ENCODE measurements around the gene ANKRD42.
"Not testable (repeated sequence)": the region's sequence is repeated elsewhere in the genome, so short reads cannot be mapped to it uniquely, and the experiment has no call there.

Gene ANKRD42

DNA sequence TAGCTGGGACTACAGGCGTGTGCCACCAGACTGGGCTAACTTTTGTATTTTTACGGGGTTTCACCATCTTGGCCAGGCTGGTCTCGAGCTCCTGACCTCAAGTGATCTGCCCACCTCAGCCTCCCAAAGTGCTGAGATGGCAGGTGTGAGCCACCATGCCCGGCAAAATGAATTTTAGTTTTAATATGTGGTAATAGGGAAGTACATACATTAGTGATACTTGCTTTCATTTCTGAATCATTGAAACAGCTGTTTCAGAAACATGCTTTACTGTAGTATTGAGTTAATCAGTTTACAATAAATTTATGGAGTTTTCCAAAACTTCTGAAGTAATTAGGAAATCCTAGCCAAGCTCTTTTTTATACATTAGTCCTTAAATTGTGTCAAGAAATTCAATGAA lies 21.0 kb upstream of the ANKRD42 start:
- no peak for DNase-seq (ENCODE audit: low read depth in 2 of 2)

GRCh38 chr11:83174008-83174407 lies 19.5 kb upstream of the ANKRD42 start:
- DNase-seq (ENCODE audit: low read depth in 2 of 2) = no peak

GRCh38 chr11:83175815-83176214 lies 17.7 kb upstream of the ANKRD42 start:
- DNase-seq (ENCODE audit: low read depth in 2 of 2) = no peak

DNA sequence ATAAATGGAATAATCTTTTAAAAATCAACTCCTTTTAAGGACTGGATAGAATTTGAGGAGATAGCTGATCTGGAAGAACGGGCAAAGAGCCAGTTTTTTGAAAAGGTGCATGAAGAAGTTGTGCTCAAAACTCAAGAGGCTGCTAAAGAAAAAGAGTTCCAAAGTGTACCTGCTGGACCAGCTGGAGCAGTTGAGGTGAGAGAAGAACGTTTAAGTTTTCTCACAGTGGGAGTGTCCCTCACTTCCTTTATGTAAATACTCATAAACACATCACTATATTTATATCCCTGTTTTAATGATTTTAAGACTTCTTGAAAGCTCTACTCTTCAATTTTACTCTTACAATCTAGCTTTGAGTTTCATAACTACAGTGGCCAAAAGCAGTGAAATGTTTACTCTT lies 11.7 kb upstream of the ANKRD42 start:
- no peak for DNase-seq (ENCODE audit: low read depth in 2 of 2)

- no peak for DNase-seq (ENCODE audit: low read depth in 2 of 2)
Observed at GRCh38 chr11:83185767-83186166, 7.7 kb upstream of the ANKRD42 start.

DNA sequence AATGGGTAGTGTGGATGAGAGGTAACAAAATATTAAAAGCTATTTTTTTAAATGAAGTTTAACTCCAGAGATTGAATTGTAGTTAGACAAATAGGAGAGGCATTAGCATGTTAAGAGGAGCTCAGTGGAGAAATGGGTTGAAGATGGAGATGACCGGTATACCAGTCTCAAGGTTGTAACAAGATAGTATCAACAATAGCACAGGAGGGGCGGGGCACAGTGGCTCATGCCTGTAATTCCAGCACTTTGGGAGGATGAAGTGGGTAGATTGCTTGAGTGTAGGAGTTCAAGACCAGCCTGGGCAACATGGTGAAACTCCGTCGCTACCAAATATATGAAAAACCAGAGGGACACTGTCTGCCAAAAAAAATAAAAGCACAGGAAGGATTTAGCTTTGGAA lies 6.0 kb upstream of the ANKRD42 start:
- DNase-seq (ENCODE audit: low read depth in 2 of 2) = no peak

GRCh38 chr11:83191491-83191890 lies 2.0 kb upstream of the ANKRD42 start:
- DNase-seq (ENCODE audit: low read depth in 2 of 2) = no peak

DNA sequence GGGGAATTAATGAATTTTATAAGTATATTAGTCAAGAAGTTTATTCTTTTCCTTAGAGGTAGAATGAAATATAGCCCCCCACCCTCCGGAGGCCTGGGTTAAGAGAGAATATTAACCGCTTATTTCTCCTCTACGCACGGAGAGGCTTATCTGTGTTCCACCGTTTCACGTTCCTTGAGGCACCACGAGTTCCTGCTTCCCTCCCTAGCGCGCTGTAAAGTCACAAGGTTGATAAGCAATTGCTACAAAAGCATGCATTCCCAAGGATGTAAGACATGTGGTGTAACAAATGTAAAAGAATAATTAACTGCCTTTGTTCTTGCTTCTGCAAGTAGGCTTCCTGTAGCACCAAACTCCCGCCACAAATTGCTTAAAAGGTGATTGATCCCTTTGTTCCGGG lies 1.5 kb upstream of the ANKRD42 start:
- DNase-seq (ENCODE audit: low read depth in 2 of 2) = no peak

GRCh38 chr11:83192606-83193245 lies 786 bp upstream of the ANKRD42 start:
- DNase-seq (ENCODE audit: low read depth in 2 of 2) = no peak

GRCh38 chr11:83194281-83195142 lies 1.0 kb downstream of the ANKRD42 start:
- DNase-seq (ENCODE audit: low read depth in 2 of 2) = peak; percentile 51 to 53

GRCh38 chr11:83195143-83195466 lies 1.6 kb downstream of the ANKRD42 start:
- no peak for DNase-seq (ENCODE audit: low read depth in 2 of 2)

DNA sequence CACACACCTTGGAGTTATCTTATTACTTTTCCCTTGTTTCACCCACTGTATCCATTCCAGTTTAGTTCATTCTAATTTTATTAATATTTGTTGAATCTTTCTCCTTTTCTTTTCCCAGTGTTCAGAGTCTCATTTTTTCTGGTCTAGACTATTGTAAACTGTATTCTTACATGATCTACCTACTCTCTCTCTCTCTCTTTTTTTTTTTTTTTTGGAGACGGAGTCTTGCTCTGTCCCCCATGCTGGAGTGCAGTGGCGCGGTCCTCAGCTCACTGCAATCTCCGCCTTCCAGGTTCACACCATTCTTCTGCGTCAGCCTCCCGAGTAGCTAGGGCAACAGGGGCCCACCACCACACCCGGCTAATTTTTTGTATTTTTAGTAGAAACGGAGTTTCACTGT lies 2.1 kb downstream of the ANKRD42 start:
- no peak for DNase-seq (ENCODE audit: low read depth in 2 of 2)

GRCh38 chr11:83200035-83200434 lies 6.5 kb downstream of the ANKRD42 start:
- no peak for DNase-seq (ENCODE audit: low read depth in 2 of 2)

DNA sequence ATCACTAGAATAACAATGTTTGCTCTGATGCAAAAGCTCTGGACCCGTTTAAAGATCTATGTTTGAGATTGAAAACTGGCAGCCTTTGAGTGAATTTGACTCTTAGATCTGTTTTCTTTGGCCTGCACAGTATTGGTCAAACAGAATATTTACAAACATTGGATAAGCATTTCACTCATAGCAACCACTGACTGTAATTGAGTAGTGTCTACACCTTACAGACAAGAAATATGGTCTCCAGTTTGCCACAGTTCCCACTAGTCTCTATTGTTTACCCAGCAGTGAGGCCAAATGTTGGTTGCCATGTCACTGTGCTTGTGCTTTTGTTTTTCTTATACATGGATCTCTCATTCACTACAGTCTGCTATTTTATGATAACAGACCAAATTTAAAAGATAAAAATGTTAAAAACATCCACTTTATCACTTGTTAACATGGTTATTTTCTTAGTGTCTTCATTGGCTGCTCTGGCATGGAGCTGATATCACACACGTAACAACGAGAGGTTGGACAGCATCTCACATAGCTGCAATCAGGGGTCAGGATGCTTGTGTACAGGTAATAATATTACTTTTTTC lies 12.2 kb downstream of the ANKRD42 start:
- no peak for DNase-seq (ENCODE audit: low read depth in 2 of 2)

DNA sequence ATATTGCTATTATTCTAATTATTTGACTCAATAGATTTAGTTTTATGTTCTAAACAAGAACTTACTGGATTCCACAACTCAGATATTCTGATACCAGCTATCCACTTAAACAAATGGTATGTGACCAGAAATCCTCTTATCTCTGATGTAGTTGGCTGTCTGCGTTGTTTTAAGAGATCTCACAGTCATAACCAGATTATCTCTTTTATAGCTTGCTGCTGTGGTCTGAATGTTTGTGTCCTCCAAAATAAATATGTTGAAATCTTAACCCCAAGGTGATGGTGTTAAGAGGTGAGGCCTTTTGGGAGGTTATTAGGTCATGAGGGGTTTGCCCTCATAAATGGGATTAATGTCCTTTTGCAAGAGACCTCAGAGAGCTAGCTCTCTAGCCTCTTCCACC lies 12.7 kb downstream of the ANKRD42 start:
- DNase-seq (ENCODE audit: low read depth in 2 of 2) = no peak

DNA sequence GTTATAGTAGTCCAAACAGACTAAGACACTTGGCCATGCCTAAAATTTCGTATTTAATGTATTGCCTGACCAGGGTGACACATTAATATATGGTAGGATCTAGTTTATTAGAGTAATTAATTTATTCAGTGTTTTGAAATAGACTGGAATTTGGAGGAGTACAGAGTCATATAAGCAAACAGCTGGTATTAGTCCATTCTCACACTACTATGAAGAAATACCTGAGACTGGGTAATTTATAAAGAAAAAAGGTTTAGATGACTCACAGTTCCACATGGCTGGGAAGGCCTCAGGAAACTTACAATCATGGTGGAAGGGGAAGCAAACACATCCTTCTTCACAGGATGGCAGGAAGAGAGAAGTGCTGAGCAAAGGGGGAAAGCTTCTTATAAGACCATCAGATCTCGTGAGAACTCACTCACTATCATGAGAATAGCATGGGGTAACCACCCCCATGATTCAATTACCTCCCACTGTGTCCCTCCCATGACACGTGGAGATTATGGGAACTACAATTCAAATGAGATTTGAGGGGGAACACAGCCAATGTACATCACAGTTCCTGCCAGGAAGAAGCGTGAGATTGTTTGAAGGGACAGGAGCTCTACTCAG lies 13.4 kb downstream of the ANKRD42 start:
- DNase-seq (ENCODE audit: low read depth in 2 of 2) = not testable (repeated sequence)

- no peak for DNase-seq (ENCODE audit: low read depth in 2 of 2)
Observed at GRCh38 chr11:83219095-83219494, 25.6 kb downstream of the ANKRD42 start.

DNA sequence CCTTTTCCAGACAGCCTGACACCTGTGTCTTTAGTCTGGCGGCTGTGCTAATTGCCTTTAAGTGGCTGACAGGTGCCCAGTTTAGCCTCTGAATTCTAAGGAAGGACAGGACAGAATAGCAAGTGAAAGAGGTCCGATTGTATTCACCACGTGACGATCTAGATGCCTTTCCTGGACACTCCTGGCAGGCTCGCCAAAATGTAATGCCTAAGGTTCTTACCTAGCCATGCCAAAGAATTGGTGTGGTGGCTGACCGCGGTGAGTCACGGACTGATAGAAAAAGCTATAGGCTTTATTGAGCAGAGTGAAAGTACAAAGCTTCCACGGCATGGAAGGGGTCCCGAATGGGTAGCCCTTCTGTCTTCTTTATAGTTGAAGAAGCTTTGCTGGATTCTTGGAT lies 26.7 kb downstream of the ANKRD42 start:
- DNase-seq (ENCODE audit: low read depth in 2 of 2) = no peak

DNA sequence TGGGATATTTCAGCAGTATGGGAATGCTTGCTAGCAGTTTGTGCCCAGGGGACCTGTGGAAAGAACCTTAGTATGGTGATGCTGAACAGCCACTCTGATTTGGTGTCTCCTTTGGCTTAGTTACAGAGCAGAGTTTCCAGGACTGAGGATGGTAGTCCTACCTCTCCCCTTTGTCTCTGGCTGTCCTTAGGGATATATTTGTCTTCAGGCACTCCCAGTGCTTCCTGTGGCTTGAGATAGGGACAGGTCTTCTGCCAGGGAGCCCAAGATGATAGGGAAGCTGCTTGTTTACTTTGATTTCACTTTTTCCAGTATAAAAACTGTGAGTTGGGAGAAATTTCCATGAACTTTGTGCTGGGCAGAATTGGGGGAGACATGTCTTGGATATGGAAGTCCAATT lies 28.2 kb downstream of the ANKRD42 start:
- no peak for DNase-seq (ENCODE audit: low read depth in 2 of 2)

DNA sequence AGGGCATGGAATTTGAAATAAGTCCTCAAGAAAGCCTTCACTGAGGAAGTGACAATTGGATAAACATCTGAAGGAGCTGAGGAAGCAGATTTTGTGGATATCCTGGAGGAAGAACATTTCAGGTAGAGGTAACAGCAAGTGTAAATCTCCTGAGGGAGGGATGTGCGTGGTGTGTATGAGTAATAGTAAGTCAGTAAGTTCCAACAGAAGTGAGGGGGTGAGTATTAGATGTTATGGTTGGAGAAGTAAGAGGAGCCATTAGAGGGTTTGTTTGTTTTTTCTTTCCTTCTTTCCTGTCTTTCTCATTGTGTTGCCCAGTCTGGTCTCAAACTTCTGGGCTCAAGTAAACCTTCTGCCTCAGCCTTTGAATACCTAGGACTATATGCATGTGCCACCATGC lies 29.0 kb downstream of the ANKRD42 start:
- no peak for DNase-seq (ENCODE audit: low read depth in 2 of 2)

DNA sequence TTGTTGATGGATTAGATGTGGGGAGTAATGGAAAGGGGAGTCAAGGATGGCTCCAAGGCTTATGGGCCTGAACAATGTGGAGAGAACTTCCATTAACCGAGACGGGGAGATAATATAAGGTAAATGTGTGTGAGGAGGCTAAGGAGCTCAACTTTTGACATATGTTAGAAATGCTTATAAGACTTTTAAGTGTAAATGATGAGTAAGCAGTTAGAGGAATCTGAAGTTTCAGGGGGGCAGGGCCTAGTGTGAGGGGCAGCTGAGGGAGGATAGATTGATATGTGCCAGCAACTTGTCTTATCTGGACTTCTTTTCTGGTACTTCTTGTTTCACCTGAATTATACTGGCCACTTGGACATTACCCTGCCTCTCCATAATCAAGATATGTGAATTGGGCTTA lies 29.9 kb downstream of the ANKRD42 start:
- no peak for DNase-seq (ENCODE audit: low read depth in 2 of 2)

DNA sequence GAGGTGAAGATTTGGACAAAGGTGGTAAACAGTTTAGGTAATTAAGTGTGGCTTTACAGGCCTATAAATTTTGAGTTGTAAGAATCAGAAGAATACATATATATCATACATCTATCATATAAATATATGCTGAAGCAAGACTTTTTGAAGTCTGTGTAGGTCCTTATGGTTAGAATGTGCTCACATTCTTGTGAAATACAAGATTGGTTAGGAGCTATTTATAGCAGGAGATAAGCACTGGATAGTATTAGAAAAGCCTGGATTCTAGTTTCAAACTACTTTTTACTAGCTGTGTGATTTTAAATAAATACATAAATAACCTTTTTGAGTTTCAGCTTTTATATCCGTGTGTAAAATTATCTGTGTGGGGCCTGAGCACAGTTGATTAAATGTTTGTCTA lies 42.3 kb downstream of the ANKRD42 start:
- DNase-seq (ENCODE audit: low read depth in 2 of 2) = no peak

DNA sequence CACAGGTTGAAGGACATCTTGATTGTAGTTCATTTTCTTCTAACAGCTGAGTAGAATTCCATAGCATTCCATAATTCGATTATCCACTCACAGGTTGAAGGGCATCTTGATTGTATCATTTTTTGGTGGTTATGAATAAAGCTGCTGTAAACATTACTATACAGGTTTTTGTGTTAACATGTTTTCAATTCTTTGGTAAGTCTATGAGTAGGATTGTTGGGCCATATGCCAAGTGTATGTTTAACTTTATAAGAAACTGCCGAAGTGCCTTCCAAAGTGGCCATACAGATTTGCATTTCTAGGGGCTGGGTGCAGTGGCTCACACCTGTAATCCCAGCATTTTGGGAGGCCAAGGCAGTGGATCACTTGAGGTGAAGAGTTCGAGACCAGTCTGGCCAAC lies 44.6 kb downstream of the ANKRD42 start:
- DNase-seq (ENCODE audit: low read depth in 2 of 2) = no peak
